Gastrocnemius medialis (tissue), 4 donors: ENCODE results near the gene FTSJ3. TPM values are rescaled to one million over a fixed set of nuclear protein-coding genes. Genes with fewer than 3 reads are reported as not detected.

Experiments used
- ATAC-seq, 2 donors: fragments of 150-250 bp; one replicate each; pipeline ENCODE4 v1.9.1; 2016
- DNase-seq, 2 donors: peaks; one replicate each; pipeline ENCODE4 v3.0.0-alpha.2; 2019
- H3K27ac ChIP-seq, 4 donors: fragments of 200-600 bp; sonication (generic); 1 replicate in 1 of 4; 2 replicates in 3 of 4; pipeline ENCODE4 v1.5.1; 2016 to 2018; ENCODE audit warnings: mild to moderate bottlenecking in 2 of 4, moderate library complexity in 1 of 4
- H3K27me3 ChIP-seq, 3 donors: fragments of 200-600 bp; sonication (generic) in 2 of 3; 1 replicate in 1 of 3; 2 replicates in 2 of 3; pipeline versions ENCODE4 v1.5.1 to v1.6.0; 2016 to 2019; ENCODE audit warnings: mild to moderate bottlenecking in 1 of 3, moderate library complexity in 1 of 3
- H3K36me3 ChIP-seq, 2 donors: fragments of 200-600 bp; sonication (generic) in 1 of 2; one replicate each; pipeline ENCODE4 v1.5.1; 2017 to 2018
- H3K4me1 ChIP-seq, 2 donors: fragments of 200-600 bp; sonication (generic) in 1 of 2; one replicate each; pipeline ENCODE4 v1.5.1; 2016 to 2017; ENCODE audit warnings: mild to moderate bottlenecking in 2 of 2
- H3K4me3 ChIP-seq, 4 donors: fragments of 200-600 bp; sonication (generic) in 3 of 4; 1 replicate in 1 of 4; 2 replicates in 3 of 4; pipeline ENCODE4 v1.5.1; 2016 to 2019; ENCODE audit warnings: mild to moderate bottlenecking in 2 of 4
- H3K9me3 ChIP-seq, 3 donors: fragments of 200-600 bp; sonication (generic) in 2 of 3; 1 replicate in 1 of 3; 2 replicates in 2 of 3; pipeline ENCODE4 v1.5.1; 2016 to 2019
- CTCF ChIP-seq, 5 experiments: fragments of 450-650 bp in 3 of 5; fragments of 200-600 bp in 2 of 5; sonication (generic) in 2 of 5; IDR thresholded peaks in 4 of 5; conservative IDR thresholded peaks in 1 of 5; 1 replicate in 4 of 5; 2 replicates in 1 of 5; pipeline ENCODE4 v1.5.1; 2016 to 2019; ENCODE audit warnings: antibody characterized with exemption in 5 of 5, mild to moderate bottlenecking in 3 of 5, moderate library complexity in 3 of 5
- POLR2A ChIP-seq, 2 donors: fragments of 450-650 bp; IDR thresholded peaks; one replicate each; pipeline ENCODE4 v1.6.1; 2017; ENCODE audit warnings: antibody characterized with exemption in 2 of 2, mild to moderate bottlenecking in 2 of 2, moderate library complexity in 2 of 2
- in situ Hi-C, 4 donors: fragments of 200-750 bp; cut with MboI; loops; one replicate each; pipeline versions ENCODE4 v1.15.0 to v1.8.0; 2017; ENCODE audit warnings: low sequenced_read_pairs in 4 of 4
- intact Hi-C: fragments of 100-400 bp; cut with DNase I; formaldehyde crosslinking; loops from one replicate; pipeline ENCODE4 v1.15.1; 2023; ENCODE audit warnings: low total_unique reads
- total RNA-seq, 4 donors: library from RNA; depleted of rRNA; stranded (reverse); fragments of >200 nt; gene quantifications; one replicate each; pipeline versions ENCODE4 v1.1.0 to v1.2.3, GENCODE V29; 2016

FTSJ3 gene
- total RNA-seq, 4 donors from 2014 or later: 24.6 to 46.3 (median 34.9) TPM

GRCh38 chr17:63850401-63850800 is 22.9 kb upstream of the FTSJ3 start:
- DNase-seq: no peak
- no peaks in the 10 kb centered on the region for H3K36me3 ChIP-seq
- no peak overlapping the region for H3K27ac ChIP-seq
- in situ Hi-C loops (no loop called here), intact Hi-C loops (no loop called here)
- H3K9me3 ChIP-seq: no peaks in the 10 kb centered on the region
- H3K27me3 ChIP-seq: no peaks in the 10 kb centered on the region
- ATAC-seq: no peak
- TF ChIP-seq CTCF (IDR thresholded peaks at IDR 0.05 in 4 of 5, conservative IDR thresholded peaks at IDR 0.05 in 1 of 5) (no peak), POLR2A (IDR thresholded peaks at IDR 0.05) (no peak)
- H3K4me1 ChIP-seq: peaks cover 3 to 5% of the 10 kb centered on the region in 2 donors
- H3K4me3 ChIP-seq: no peak overlapping the region

GRCh38 chr17:63848834-63849689 is 21.6 kb upstream of the FTSJ3 start:
- ATAC-seq (peak; percentile 99 to 100), DNase-seq (peak; percentile 89 to 93)
- Histone ChIP-seq H3K36me3 (no peaks in the 10 kb centered on the region), H3K27ac (peak overlapping the region; percentile 50 to 77 (median 72)), H3K4me1 (peaks cover 3 to 6% of the 10 kb centered on the region in 2 donors), H3K4me3 (peak overlapping the region; percentile 27 to 56 (median 43)), H3K27me3 (no peaks in the 10 kb centered on the region), H3K9me3 (no peaks in the 10 kb centered on the region)
- in situ Hi-C loops (loop anchor here in 2 of 4 donors (25.0 kb wide), 2 partner anchors 412 to 663 kb away; partner anchors contain the start of genes CEP95 (in 1 of the 2), CYB561 (in 1 of the 2) and DDX5 (in 1 of the 2)), intact Hi-C loops (loop anchor here (10.0 kb wide), 1 partner anchor 1784 kb away; the partner anchor contains the start of gene MED13)
- peak; percentile 51 to 81 (median 75) for TF ChIP-seq CTCF (IDR thresholded peaks at IDR 0.05 in 4 of 5, conservative IDR thresholded peaks at IDR 0.05 in 1 of 5)
- no peak for TF ChIP-seq POLR2A (IDR thresholded peaks at IDR 0.05)

- DNase-seq (no peak), ATAC-seq (no peak)
- intact Hi-C loops: loop anchor here (10.0 kb wide), 1 partner anchor 1783 kb away; the partner anchor contains the start of gene MED13
- Histone ChIP-seq H3K9me3 (no peaks in the 10 kb centered on the region), H3K4me1 (peaks cover 12 to 13% of the 10 kb centered on the region in 2 donors), H3K27ac (no peak overlapping the region), H3K36me3 (no peaks in the 10 kb centered on the region), H3K27me3 (no peaks in the 10 kb centered on the region), H3K4me3 (no peak overlapping the region)
- in situ Hi-C loops: loop anchor here in 2 of 4 donors (25.0 kb wide), 2 partner anchors 410 to 665 kb away; partner anchors contain the start of genes CEP95 (in 1 of the 2), CYB561 (in 1 of the 2) and DDX5 (in 1 of the 2)
- TF ChIP-seq POLR2A (IDR thresholded peaks at IDR 0.05) (no peak), CTCF (IDR thresholded peaks at IDR 0.05 in 4 of 5, conservative IDR thresholded peaks at IDR 0.05 in 1 of 5) (no peak)
Observed at GRCh38 chr17:63847525-63848249, 20.2 kb upstream of the FTSJ3 start.

GRCh38 chr17:63845509-63845908 is 18.0 kb upstream of the FTSJ3 start:
- TF ChIP-seq CTCF (IDR thresholded peaks at IDR 0.05 in 4 of 5, conservative IDR thresholded peaks at IDR 0.05 in 1 of 5) (no peak), POLR2A (IDR thresholded peaks at IDR 0.05) (no peak)
- intact Hi-C loops: loop anchor here (10.0 kb wide), 1 partner anchor 1781 kb away; the partner anchor contains the start of gene MED13

More at GRCh38 chr17:63845509-63845908, 18.0 kb upstream of the FTSJ3 start:
- DNase-seq (no peak), ATAC-seq (no peak)
- in situ Hi-C loops: loop anchor here in 2 of 4 donors (25.0 kb wide), 2 partner anchors 408 to 667 kb away; partner anchors contain the start of genes CEP95 (in 1 of the 2), CYB561 (in 1 of the 2) and DDX5 (in 1 of the 2)
- no peaks in the 10 kb centered on the region for H3K36me3 ChIP-seq
- H3K4me1 ChIP-seq: peaks cover 19 to 23% of the 10 kb centered on the region in 2 donors
- H3K27me3 ChIP-seq: no peaks in the 10 kb centered on the region
- no peak overlapping the region for H3K4me3 ChIP-seq
- H3K27ac ChIP-seq: no peak overlapping the region
- no peaks in the 10 kb centered on the region for H3K9me3 ChIP-seq
